Measurements from ENCODE around the gene MLF1.

Gene MLF1

GRCh38 chr3:158563076-158563475 is 7.9 kb upstream of the MLF1 start:
- DNase-seq (ENCODE audit: low spot score) = no peak
- no peak overlapping the region for H3K27ac ChIP-seq
- no peak overlapping the region for H3K4me3 ChIP-seq
- TF ChIP-seq CTCF (IDR thresholded peaks at IDR 0.05) = no peak

- no peak overlapping the region for H3K4me3 ChIP-seq
- TF ChIP-seq CTCF (IDR thresholded peaks at IDR 0.05) = no peak
- no peak for DNase-seq (ENCODE audit: low spot score)
- no peak overlapping the region for H3K27ac ChIP-seq
These were observed 5.9 kb upstream of the MLF1 start for GRCh38 chr3:158565076-158565475.

- no peak for DNase-seq (ENCODE audit: low spot score)
- no peak for TF ChIP-seq CTCF (IDR thresholded peaks at IDR 0.05)
- H3K4me3 ChIP-seq = no peak overlapping the region
- no peak overlapping the region for H3K27ac ChIP-seq
These were observed 2.2 kb upstream of the MLF1 start for GRCh38 chr3:158568784-158569183.

GRCh38 chr3:158569794-158570193 is 1.2 kb upstream of the MLF1 start:
- DNase-seq (ENCODE audit: low spot score) = no peak
- TF ChIP-seq CTCF (IDR thresholded peaks at IDR 0.05) = no peak
- no peak overlapping the region for H3K27ac ChIP-seq
- H3K4me3 ChIP-seq = no peak overlapping the region

GRCh38 chr3:158571969-158572765 is 1.2 kb downstream of the MLF1 start:
- Histone ChIP-seq H3K27ac (no peak overlapping the region), H3K4me3 (peak overlapping the region; percentile 71)
- TF ChIP-seq CTCF (IDR thresholded peaks at IDR 0.05) = no peak
- no peak for DNase-seq (ENCODE audit: low spot score)

GRCh38 chr3:158572766-158573060 is 1.7 kb downstream of the MLF1 start:
- TF ChIP-seq CTCF (IDR thresholded peaks at IDR 0.05) = no peak
- H3K27ac ChIP-seq = no peak overlapping the region
- H3K4me3 ChIP-seq = no peak overlapping the region
- no peak for DNase-seq (ENCODE audit: low spot score)

- no peak for TF ChIP-seq CTCF (IDR thresholded peaks at IDR 0.05)
- Histone ChIP-seq H3K4me3 (no peak overlapping the region), H3K27ac (no peak overlapping the region)
- DNase-seq (ENCODE audit: low spot score) = no peak
These were observed 2.7 kb downstream of the MLF1 start for GRCh38 chr3:158573714-158574113.

All from coronary artery (tissue), 2 donors.